NCI-H2196 treated with DMSO at 0.1 percent for 48 hours (cell line): ENCODE measurements around the gene TRIM75.
"Not testable (repeated sequence)": the region's sequence is repeated elsewhere in the genome, so short reads cannot be mapped to it uniquely, and the experiment has no call there.

Experiments used
- DNase-seq: peaks from one replicate; lab custom pipeline; 2025; ENCODE audit not compliant: unreplicated experiment; lab: John Stamatoyannopoulos, UW

TRIM75 gene

GRCh38 chr4:165053645-165054044 is at the start of gene TRIM75:
TSS of gene TRIM75 (plus strand) at chr4:165053866. CDS start at chr4:165059148, 5,282 bp downstream.
- DNase-seq, result no peak

- DNase-seq, result no peak
Measured at GRCh38 chr4:165005352-165005925, 48.2 kb upstream of the TRIM75 start.

GRCh38 chr4:165006456-165006855 is 47.2 kb upstream of the TRIM75 start:
- DNase-seq, result no peak

GRCh38 chr4:165006886-165007285 is 46.8 kb upstream of the TRIM75 start:
- no peak for DNase-seq

- DNase-seq, result no peak
Measured at GRCh38 chr4:165009493-165010227, 44.0 kb upstream of the TRIM75 start.

GRCh38 chr4:165010487-165010886 is 43.2 kb upstream of the TRIM75 start:
- no peak for DNase-seq

GRCh38 chr4:165010991-165011390 is 42.7 kb upstream of the TRIM75 start:
- DNase-seq, result no peak

- no peak for DNase-seq
Measured at GRCh38 chr4:165011403-165011802, 42.3 kb upstream of the TRIM75 start.

- no peak for DNase-seq
Measured at GRCh38 chr4:165013691-165014090, 40.0 kb upstream of the TRIM75 start.

GRCh38 chr4:165016971-165017370 is 36.7 kb upstream of the TRIM75 start:
- no peak for DNase-seq

GRCh38 chr4:165019995-165020394 is 33.7 kb upstream of the TRIM75 start:
- not testable (repeated sequence) for DNase-seq

- DNase-seq, result not testable (repeated sequence)
Measured at GRCh38 chr4:165025782-165026181, 27.9 kb upstream of the TRIM75 start.

- DNase-seq, result no peak
Measured at GRCh38 chr4:165027762-165028402, 25.8 kb upstream of the TRIM75 start.

- no peak for DNase-seq
Measured at GRCh38 chr4:165031436-165032211, 22.0 kb upstream of the TRIM75 start, which contains the start of gene TRIM60. TSS of gene TRIM60 (plus strand) at chr4:165031999. CDS start at chr4:165040073, 8,074 bp downstream.

GRCh38 chr4:165048170-165048569 is 5.5 kb upstream of the TRIM75 start:
- DNase-seq, result no peak

GRCh38 chr4:165052627-165053026 is 1.0 kb upstream of the TRIM75 start:
- DNase-seq, result no peak

GRCh38 chr4:165055601-165056000 is 1.9 kb downstream of the TRIM75 start:
- DNase-seq, result no peak

- no peak for DNase-seq
Measured at GRCh38 chr4:165058666-165059065, 5.0 kb downstream of the TRIM75 start.

GRCh38 chr4:165059386-165059785 is 5.7 kb downstream of the TRIM75 start:
- no peak for DNase-seq

GRCh38 chr4:165060938-165061337 is 7.3 kb downstream of the TRIM75 start:
- DNase-seq, result no peak

- no peak for DNase-seq
Measured at GRCh38 chr4:165070560-165070959, 16.9 kb downstream of the TRIM75 start.
